Osteoblast (primary cell): Measurements from ENCODE around the gene MTMR2. TPM values are rescaled to one million over a fixed set of nuclear protein-coding genes. Genes with fewer than 3 reads are reported as not detected.

Experiments used
- DNase-seq: peaks from one replicate; pipeline ENCODE4 v3.0.0; 2011; ENCODE audit warnings: low spot score, mixed read lengths; ENCODE audit not compliant: insufficient read length; ENCODE audit errors: missing footprints
- H2AFZ ChIP-seq: 2 replicates; pipeline ENCODE4 v1.6.0; 2011; ENCODE audit warnings: mild to moderate bottlenecking, low read length
- H3K27ac ChIP-seq: 2 replicates; pipeline ENCODE4 v1.5.1; 2011; ENCODE audit warnings: mild to moderate bottlenecking, low read depth, low read length, moderate library complexity
- H3K27me3 ChIP-seq: 2 replicates; pipeline ENCODE4 v1.6.0; 2012; ENCODE audit warnings: mild to moderate bottlenecking, control low read depth, inconsistent platforms, low read length, moderate library complexity; ENCODE audit not compliant: insufficient read depth
- H3K36me3 ChIP-seq: 2 replicates; pipeline ENCODE4 v1.5.1; 2011; ENCODE audit warnings: mild to moderate bottlenecking, low read length, control low read depth, moderate library complexity; ENCODE audit not compliant: insufficient read depth
- H3K4me1 ChIP-seq: 2 replicates; pipeline ENCODE4 v1.5.1; 2011; ENCODE audit warnings: mild to moderate bottlenecking, low read length, control low read depth, moderate library complexity; ENCODE audit not compliant: insufficient read depth
- H3K4me2 ChIP-seq: 2 replicates; pipeline ENCODE4 v1.6.0; 2011; ENCODE audit warnings: mild to moderate bottlenecking, low read length; ENCODE audit not compliant: insufficient read depth
- H3K4me3 ChIP-seq: fragments of 200-600 bp; sonication (generic); 3 replicates; pipeline ENCODE4 v1.5.1; 2012; ENCODE audit warnings: mild to moderate bottlenecking, low read length, inconsistent platforms; ENCODE audit not compliant: insufficient read depth
- H3K79me2 ChIP-seq: 2 replicates; pipeline ENCODE4 v1.6.0; 2012; ENCODE audit warnings: mild to moderate bottlenecking, low read length, control low read depth, inconsistent platforms; ENCODE audit not compliant: insufficient read depth
- H3K9me3 ChIP-seq: 2 replicates; pipeline ENCODE4 v1.5.1; 2011; ENCODE audit warnings: low read depth, low read length, control low read depth
- H4K20me1 ChIP-seq: 2 replicates; pipeline ENCODE4 v1.6.0; 2012; ENCODE audit warnings: mild to moderate bottlenecking, low read length, control low read depth; ENCODE audit not compliant: insufficient read depth
- total RNA-seq: library from RNA; depleted of rRNA; stranded (reverse); fragments of >200 nt; gene quantifications from 2 replicates; pipeline ENCODE4 v1.2.3, GENCODE V29; 2012
- TF ChIP-seq, protein P1 (sequence below): IDR thresholded peaks from 2 replicates; pipeline ENCODE4 v1.5.1; 2011; ENCODE audit warnings: mild to moderate bottlenecking, low read depth, low read length, moderate library complexity; ENCODE audit errors: extremely low read depth

MTMR2 gene
- total RNA-seq, 1 donor: 44.9 TPM

DNA sequence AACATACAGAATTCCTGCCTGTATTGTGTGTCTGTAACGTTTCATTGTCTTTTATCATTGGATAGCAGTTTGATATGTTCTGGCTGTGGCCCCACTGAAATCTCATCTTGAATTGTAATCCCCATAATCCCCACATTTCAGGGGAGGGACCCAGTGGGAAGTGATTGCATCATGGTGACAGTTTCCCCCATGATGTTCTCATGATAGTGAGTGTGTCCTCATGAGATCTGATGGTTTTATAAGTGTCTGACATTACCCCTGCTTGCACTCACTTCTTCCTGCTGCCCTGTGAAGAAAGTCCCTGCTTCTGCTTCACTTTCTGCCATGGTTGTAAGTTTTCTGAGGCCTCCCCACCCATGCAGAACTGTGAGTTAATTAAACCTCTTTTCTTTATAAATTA, 19.6 kb upstream of the MTMR2 start:
- Histone ChIP-seq H3K9me3 (no peaks in the 10 kb centered on the region), H3K4me3 (no peak overlapping the region), H3K79me2 (no peaks in the 10 kb centered on the region), H2AFZ (no peak overlapping the region), H3K27me3 (no peaks in the 10 kb centered on the region), H3K4me1 (no peaks in the 10 kb centered on the region), H3K4me2 (no peak overlapping the region), H4K20me1 (no peaks in the 10 kb centered on the region), H3K36me3 (no peaks in the 10 kb centered on the region), H3K27ac (no peak overlapping the region)
- TF ChIP-seq, protein P1, sequence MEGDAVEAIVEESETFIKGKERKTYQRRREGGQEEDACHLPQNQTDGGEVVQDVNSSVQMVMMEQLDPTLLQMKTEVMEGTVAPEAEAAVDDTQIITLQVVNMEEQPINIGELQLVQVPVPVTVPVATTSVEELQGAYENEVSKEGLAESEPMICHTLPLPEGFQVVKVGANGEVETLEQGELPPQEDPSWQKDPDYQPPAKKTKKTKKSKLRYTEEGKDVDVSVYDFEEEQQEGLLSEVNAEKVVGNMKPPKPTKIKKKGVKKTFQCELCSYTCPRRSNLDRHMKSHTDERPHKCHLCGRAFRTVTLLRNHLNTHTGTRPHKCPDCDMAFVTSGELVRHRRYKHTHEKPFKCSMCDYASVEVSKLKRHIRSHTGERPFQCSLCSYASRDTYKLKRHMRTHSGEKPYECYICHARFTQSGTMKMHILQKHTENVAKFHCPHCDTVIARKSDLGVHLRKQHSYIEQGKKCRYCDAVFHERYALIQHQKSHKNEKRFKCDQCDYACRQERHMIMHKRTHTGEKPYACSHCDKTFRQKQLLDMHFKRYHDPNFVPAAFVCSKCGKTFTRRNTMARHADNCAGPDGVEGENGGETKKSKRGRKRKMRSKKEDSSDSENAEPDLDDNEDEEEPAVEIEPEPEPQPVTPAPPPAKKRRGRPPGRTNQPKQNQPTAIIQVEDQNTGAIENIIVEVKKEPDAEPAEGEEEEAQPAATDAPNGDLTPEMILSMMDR: no peak
- no peak for DNase-seq

DNA sequence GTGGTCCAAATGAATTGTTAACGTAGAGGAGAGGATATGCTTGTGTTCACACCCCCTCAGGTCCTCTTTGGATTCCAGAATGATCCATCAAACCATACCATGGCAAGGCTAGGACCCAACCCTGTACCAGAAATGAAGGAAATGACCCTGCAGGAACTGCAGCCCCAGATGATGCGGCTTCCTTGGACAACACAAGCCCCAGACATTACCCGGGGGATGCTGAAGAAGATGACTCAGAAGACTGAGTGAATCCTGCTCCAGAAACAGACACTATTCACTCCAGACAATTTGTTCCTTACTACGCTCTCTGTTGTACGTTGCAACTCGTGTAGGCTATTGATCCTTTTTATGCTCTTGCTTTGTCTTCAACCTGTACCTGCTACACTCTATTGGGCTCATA, 15.2 kb upstream of the MTMR2 start:
- TF ChIP-seq, protein P1: no peak
- Histone ChIP-seq H3K4me3 (no peak overlapping the region), H3K36me3 (no peaks in the 10 kb centered on the region), H2AFZ (no peak overlapping the region), H3K27me3 (no peaks in the 10 kb centered on the region), H3K9me3 (no peaks in the 10 kb centered on the region), H3K79me2 (no peaks in the 10 kb centered on the region), H3K4me2 (no peak overlapping the region), H4K20me1 (no peaks in the 10 kb centered on the region), H3K27ac (no peak overlapping the region), H3K4me1 (no peaks in the 10 kb centered on the region)
- DNase-seq: peak; percentile 41

DNA sequence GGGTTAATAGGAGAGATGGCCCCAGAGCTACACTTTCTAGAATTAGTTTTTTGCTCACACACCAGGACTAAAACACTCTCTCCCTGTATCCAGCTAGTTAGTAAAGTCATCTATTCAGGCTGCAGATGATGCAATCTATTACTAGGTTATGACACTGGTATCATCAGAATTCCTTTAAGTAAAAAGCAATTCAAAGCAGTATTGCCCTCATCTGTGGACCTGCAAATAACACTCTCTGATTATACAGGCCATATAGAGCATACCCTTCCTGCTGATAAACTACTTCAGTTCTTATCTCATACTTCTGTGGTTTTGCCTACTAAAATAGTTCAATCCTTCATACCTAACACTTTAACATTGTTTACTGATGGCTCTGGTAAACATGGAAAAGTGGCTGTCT, 13.5 kb upstream of the MTMR2 start:
- Histone ChIP-seq H3K4me2 (no peak overlapping the region), H2AFZ (no peak overlapping the region)
- no peak for DNase-seq

DNA sequence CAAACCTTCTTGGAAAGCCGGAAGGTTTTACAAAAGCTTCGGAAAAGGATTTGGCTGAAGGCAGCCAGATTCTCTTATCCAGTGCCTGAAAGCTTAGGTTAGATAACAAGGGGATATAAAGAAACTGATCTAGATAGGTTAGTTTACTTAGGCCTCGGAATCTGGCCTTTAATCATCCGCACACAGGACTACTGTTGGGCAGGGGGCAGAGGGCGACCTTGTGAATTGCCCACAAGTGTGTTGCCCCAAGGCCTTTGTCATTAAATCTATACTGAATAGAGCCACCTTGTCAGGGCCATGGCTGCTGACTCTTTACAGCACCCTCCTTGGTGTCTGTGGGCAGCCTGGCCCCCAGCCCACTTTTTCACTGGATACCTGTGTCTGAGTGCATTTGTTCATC, 9.7 kb upstream of the MTMR2 start:
- TF ChIP-seq, protein P1: no peak
- no peaks in the 10 kb centered on the region for H3K36me3 ChIP-seq

More for the DNA sequence above, 13.5 kb upstream of the MTMR2 start:
- no peak overlapping the region for H3K27ac ChIP-seq
- no peaks in the 10 kb centered on the region for H3K79me2 ChIP-seq
- H3K36me3 ChIP-seq: no peaks in the 10 kb centered on the region
- no peaks in the 10 kb centered on the region for H4K20me1 ChIP-seq
- H3K27me3 ChIP-seq: no peaks in the 10 kb centered on the region
- no peaks in the 10 kb centered on the region for H3K9me3 ChIP-seq
- TF ChIP-seq, protein P1: no peak
- H3K4me1 ChIP-seq: no peaks in the 10 kb centered on the region
- no peak overlapping the region for H3K4me3 ChIP-seq

More for the DNA sequence above, 9.7 kb upstream of the MTMR2 start:
- H3K4me3 ChIP-seq: no peak overlapping the region
- no peaks in the 10 kb centered on the region for H3K27me3 ChIP-seq
- no peaks in the 10 kb centered on the region for H3K4me1 ChIP-seq
- H4K20me1 ChIP-seq: no peaks in the 10 kb centered on the region
- no peak for DNase-seq
- H3K27ac ChIP-seq: no peak overlapping the region
- H3K4me2 ChIP-seq: no peak overlapping the region
- no peak overlapping the region for H2AFZ ChIP-seq
- H3K9me3 ChIP-seq: no peaks in the 10 kb centered on the region
- no peaks in the 10 kb centered on the region for H3K79me2 ChIP-seq
